Upper lobe of left lung (tissue), 6 donors: ENCODE data around the gene FDX1. TPM values are rescaled to one million over a fixed set of nuclear protein-coding genes. Genes with fewer than 3 reads are reported as not detected.

Experiments
- ATAC-seq, 2 donors: fragments of 200-7000 bp; cut with Tn5 transposase; one replicate each; pipeline ENCODE4 v1.9.1; 2022; ENCODE audit warnings: mild to moderate bottlenecking in 2 of 2, moderate library complexity in 2 of 2; ENCODE audit not compliant: low FRiP score in 2 of 2
- DNase-seq, 2 donors: peaks; one replicate each; pipeline ENCODE4 v3.0.0-alpha.2; 2019 to 2020
- H3K27ac ChIP-seq, 4 donors: fragments of 200-600 bp; sonication (generic); one replicate each; pipeline ENCODE4 v1.5.1; 2016 to 2019
- H3K27me3 ChIP-seq, 4 donors: fragments of 200-600 bp; sonication (generic); one replicate each; pipeline ENCODE4 v1.5.1; 2017 to 2019
- H3K36me3 ChIP-seq, 4 donors: fragments of 200-600 bp; sonication (generic); one replicate each; pipeline ENCODE4 v1.5.1; 2016 to 2019
- H3K4me1 ChIP-seq, 4 donors: fragments of 200-600 bp; sonication (generic); one replicate each; pipeline ENCODE4 v1.5.1; 2018 to 2019
- H3K4me3 ChIP-seq, 4 donors: fragments of 200-600 bp; sonication (generic); one replicate each; pipeline ENCODE4 v1.5.1; 2017 to 2019; ENCODE audit warnings: mild to moderate bottlenecking in 2 of 4, moderate library complexity in 1 of 4
- H3K9me3 ChIP-seq, 4 donors: fragments of 200-600 bp; sonication (generic); one replicate each; pipeline ENCODE4 v1.5.1; 2018 to 2019
- EP300 ChIP-seq, 4 donors: sonication (generic); formaldehyde crosslinking; IDR thresholded peaks; one replicate each; pipeline ENCODE4 v1.5.1; 2017; ENCODE audit warnings: antibody characterized with exemption in 4 of 4, control low read depth in 2 of 4
- POLR2A ChIP-seq, 4 donors: fragments of 450-650 bp; IDR thresholded peaks; one replicate each; pipeline ENCODE4 v1.5.1; 2016 to 2017; ENCODE audit warnings: antibody characterized with exemption in 4 of 4, mild to moderate bottlenecking in 2 of 4
- POLR2AphosphoS5 ChIP-seq, 2 donors: sonication (generic); formaldehyde crosslinking; IDR thresholded peaks; one replicate each; pipeline ENCODE4 v1.5.1; 2017; ENCODE audit warnings: antibody characterized with exemption in 2 of 2
- WGBS, 2 donors: methylation state at CpG; one replicate each; pipeline ENCODE4 v1.1.5; 2017 to 2018; 5-methylcytosine and 5-hydroxymethylcytosine counted together
- total RNA-seq, 6 donors: library from RNA; depleted of rRNA in 4 of 6; stranded (reverse); fragments of >200 nt in 4 of 6; gene quantifications; one replicate each; pipeline versions ENCODE4 v1.1.0 to v1.2.1, GENCODE V29; 2016 to 2021
- TF ChIP-seq, protein P1 (sequence below), 6 experiments: fragments of 450-650 bp in 4 of 6; fragments of 200-600 bp in 2 of 6; sonication (generic) in 2 of 6; IDR thresholded peaks; one replicate each; pipeline ENCODE4 v1.5.1; 2016 to 2019; ENCODE audit warnings: antibody characterized with exemption in 6 of 6
- donor health status: DM: no; HTN: no; CAD: no; lungs with moderate emphysema.
- donor health status: DM: no; HTN: yes; CAD: no; lungs with severe emphysema.

The FDX1 gene
- total RNA-seq, 6 donors from 2014 or later = 14.7 to 26.0 (median 18.8) TPM

DNA sequence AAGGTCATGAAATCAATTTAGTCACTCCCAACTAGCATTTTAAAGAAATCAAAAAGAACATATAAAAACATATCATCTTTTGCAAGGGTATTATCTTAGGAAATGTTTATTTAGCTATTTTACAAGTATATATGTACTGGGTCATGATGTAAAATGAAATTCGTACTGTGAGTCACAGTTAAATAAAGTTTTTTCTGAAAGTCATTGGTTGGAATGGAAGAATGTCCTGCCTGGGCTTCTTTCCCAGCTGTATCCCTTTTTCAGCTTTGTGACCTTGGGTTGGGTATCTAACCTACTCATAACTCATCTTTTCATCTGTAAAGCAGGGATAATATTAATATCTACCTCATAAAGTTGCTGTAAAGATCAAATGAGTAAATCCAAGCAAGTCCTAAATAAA, 15.7 kb downstream of the FDX1 start:
- no peaks in the 10 kb centered on the region for H3K9me3 ChIP-seq
- H3K4me3 ChIP-seq = no peak overlapping the region
- H3K27me3 ChIP-seq = no peaks in the 10 kb centered on the region
- WGBS, 2 donors = 80 to 92% methylated on average over 1 of the region's 1 CpG
- H3K36me3 ChIP-seq = peaks cover 0 to 27% (median 1%) of the 10 kb centered on the region in 4 donors
- TF ChIP-seq, protein P1, sequence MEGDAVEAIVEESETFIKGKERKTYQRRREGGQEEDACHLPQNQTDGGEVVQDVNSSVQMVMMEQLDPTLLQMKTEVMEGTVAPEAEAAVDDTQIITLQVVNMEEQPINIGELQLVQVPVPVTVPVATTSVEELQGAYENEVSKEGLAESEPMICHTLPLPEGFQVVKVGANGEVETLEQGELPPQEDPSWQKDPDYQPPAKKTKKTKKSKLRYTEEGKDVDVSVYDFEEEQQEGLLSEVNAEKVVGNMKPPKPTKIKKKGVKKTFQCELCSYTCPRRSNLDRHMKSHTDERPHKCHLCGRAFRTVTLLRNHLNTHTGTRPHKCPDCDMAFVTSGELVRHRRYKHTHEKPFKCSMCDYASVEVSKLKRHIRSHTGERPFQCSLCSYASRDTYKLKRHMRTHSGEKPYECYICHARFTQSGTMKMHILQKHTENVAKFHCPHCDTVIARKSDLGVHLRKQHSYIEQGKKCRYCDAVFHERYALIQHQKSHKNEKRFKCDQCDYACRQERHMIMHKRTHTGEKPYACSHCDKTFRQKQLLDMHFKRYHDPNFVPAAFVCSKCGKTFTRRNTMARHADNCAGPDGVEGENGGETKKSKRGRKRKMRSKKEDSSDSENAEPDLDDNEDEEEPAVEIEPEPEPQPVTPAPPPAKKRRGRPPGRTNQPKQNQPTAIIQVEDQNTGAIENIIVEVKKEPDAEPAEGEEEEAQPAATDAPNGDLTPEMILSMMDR (IDR thresholded peaks at IDR 0.05) = no peak
- TF ChIP-seq POLR2AphosphoS5 (IDR thresholded peaks at IDR 0.05) (no peak), POLR2A (IDR thresholded peaks at IDR 0.05) (no peak), EP300 (IDR thresholded peaks at IDR 0.05) (no peak)
- H3K27ac ChIP-seq = no peak overlapping the region
- no peak for ATAC-seq
- no peaks in the 10 kb centered on the region for H3K4me1 ChIP-seq
- DNase-seq = no peak

DNA sequence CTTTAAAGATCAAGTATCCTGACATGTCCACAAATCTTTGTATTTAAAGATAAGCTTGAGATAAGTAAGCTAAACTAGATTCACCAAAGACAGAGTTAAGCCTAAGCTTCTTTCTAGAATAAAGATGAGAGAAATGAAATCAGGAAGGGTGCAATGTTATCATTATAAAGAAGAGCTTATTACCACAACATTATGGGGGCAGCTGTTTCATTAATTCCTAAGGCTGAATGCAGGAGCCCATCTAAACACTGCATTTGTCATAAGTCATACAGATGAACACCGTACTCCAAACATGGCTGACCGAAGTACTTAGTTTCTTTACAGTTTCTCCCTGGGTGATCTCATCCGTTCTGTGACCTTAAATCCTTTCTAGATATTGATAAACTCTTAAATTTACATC, 16.3 kb downstream of the FDX1 start:
- peaks cover 0 to 23% (median 1%) of the 10 kb centered on the region in 4 donors for H3K36me3 ChIP-seq
- H3K4me3 ChIP-seq = no peak overlapping the region
- no peaks in the 10 kb centered on the region for H3K27me3 ChIP-seq
- ATAC-seq = no peak
- H3K27ac ChIP-seq = no peak overlapping the region
- H3K9me3 ChIP-seq = no peaks in the 10 kb centered on the region
- TF ChIP-seq, protein P1 (IDR thresholded peaks at IDR 0.05) = no peak
- no peak for TF ChIP-seq POLR2A (IDR thresholded peaks at IDR 0.05)
- TF ChIP-seq POLR2AphosphoS5 (IDR thresholded peaks at IDR 0.05) = no peak
- TF ChIP-seq EP300 (IDR thresholded peaks at IDR 0.05) = no peak
- H3K4me1 ChIP-seq = no peaks in the 10 kb centered on the region
- WGBS, 2 donors = 93 to 97% methylated on average over 3 of the region's 3 CpGs
- DNase-seq = no peak

DNA sequence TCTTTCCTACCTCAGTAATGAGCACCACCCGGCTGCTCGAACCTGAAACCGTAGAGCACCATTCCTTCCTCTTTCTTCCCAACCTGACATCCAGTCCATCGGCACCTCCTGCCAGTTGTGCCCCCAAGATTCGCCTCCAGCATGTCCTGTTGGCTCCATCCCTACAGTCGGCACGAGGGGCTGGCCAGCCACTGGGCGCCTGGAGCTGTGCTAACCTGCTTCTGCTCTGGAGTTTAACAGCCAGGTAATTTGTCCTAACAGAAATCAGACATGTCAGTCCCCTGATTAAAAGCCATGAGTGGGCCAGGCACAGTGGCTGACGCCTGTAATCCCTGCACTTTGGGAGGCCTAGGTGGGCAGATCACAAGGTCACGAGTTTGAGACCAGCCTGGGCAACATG, 16.8 kb downstream of the FDX1 start:
- WGBS, 2 donors = 96% methylated on average over 10 of the region's 10 CpGs
- Histone ChIP-seq H3K36me3 (peaks cover 0 to 21% (median 1%) of the 10 kb centered on the region in 4 donors), H3K4me1 (no peaks in the 10 kb centered on the region), H3K27me3 (no peaks in the 10 kb centered on the region), H3K4me3 (no peak overlapping the region), H3K9me3 (no peaks in the 10 kb centered on the region), H3K27ac (no peak overlapping the region)
- TF ChIP-seq, protein P1 (IDR thresholded peaks at IDR 0.05) = no peak
- no peak for TF ChIP-seq POLR2A (IDR thresholded peaks at IDR 0.05)
- TF ChIP-seq EP300 (IDR thresholded peaks at IDR 0.05) = no peak
- TF ChIP-seq POLR2AphosphoS5 (IDR thresholded peaks at IDR 0.05) = no peak
- no peak for DNase-seq
- no peak for ATAC-seq

DNA sequence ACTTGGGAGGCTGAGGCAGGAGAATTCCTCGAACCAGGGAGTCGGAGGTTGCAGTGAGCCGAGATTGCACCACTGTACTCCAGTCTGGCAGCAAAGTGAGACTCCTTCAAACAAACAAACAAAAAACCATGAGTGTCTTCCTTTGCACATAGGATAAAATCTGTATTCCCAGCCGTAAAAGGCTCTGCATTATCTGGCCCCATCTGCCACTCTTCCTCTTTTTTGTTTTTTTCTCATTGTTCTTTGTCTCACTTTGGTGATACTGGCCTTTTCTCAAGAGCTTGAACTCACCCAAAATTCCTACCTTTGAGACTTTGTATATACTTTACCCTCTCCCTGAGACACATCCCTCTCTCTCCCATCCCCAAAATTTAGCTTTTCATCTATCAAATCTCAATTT, 17.6 kb downstream of the FDX1 start:
- ATAC-seq (no peak), DNase-seq (no peak)
- Histone ChIP-seq H3K27ac (no peak overlapping the region), H3K27me3 (no peaks in the 10 kb centered on the region), H3K9me3 (no peaks in the 10 kb centered on the region), H3K4me3 (no peak overlapping the region), H3K4me1 (no peaks in the 10 kb centered on the region), H3K36me3 (peaks cover 0 to 23% (median 1%) of the 10 kb centered on the region in 4 donors)
- TF ChIP-seq EP300 (IDR thresholded peaks at IDR 0.05) = no peak
- TF ChIP-seq, protein P1 (IDR thresholded peaks at IDR 0.05) = no peak
- WGBS, 2 donors = 86 to 90% methylated on average over 4 of the region's 4 CpGs

DNA sequence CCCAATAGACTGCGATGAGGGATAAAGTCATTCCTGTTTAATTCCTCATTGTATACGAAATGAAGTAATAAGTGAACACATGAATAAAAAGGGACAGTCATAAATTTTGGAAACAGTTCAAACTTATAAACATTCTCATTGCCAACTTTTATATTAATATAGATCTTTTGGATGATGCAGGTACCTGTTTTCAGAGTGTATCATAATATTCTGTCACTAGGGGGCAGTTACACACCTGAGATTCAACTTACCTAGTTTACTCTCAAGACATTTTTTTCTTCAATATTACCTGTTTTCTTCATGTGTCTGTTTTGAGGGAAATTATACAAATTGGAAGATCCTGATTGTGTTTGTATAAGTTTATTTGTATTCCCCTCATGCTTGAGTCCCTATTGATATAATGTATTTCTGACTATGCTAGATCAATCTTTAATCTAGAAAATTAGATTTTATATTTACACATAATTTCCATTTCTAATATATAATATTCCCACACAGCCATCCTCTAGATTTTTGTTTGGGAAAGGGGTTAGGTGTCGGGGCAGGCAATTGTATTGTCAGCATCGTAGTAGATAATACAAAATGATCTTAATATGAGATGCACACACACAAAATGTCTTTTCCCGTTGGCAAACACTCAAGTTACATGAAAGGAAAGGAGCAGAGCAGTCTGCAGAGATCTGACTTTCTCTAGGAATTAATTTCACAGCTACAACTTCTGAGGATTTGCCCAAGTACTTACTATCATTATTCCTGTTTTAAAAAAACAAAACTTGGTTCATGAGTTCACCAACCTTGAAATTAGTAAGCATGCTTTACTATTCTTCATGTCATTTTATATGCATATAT, 18.4 kb downstream of the FDX1 start:
- Histone ChIP-seq H3K4me1 (no peaks in the 10 kb centered on the region), H3K4me3 (no peak overlapping the region), H3K36me3 (peaks cover 0 to 17% (median 1%) of the 10 kb centered on the region in 4 donors), H3K27me3 (no peaks in the 10 kb centered on the region), H3K27ac (no peak overlapping the region), H3K9me3 (no peaks in the 10 kb centered on the region)
- ATAC-seq (no peak), DNase-seq (no peak)
- TF ChIP-seq EP300 (IDR thresholded peaks at IDR 0.05) (no peak), POLR2AphosphoS5 (IDR thresholded peaks at IDR 0.05) (no peak), POLR2A (IDR thresholded peaks at IDR 0.05) (no peak)
- TF ChIP-seq, protein P1 (IDR thresholded peaks at IDR 0.05) = peak in 3 of 6 experiments; percentile 23 to 35 (median 33)
- WGBS, 2 donors = 64 to 78% methylated on average over 5 of the region's 5 CpGs
